Chondrocyte (in vitro differentiated cells): ENCODE results near the gene ALDH8A1. TPM values are rescaled to one million over a fixed set of nuclear protein-coding genes. Genes with fewer than 3 reads are reported as not detected.

Source experiments
- DNase-seq: peaks from one replicate; pipeline ENCODE4 v3.0.0; 2021; ENCODE audit warnings: mixed read lengths, low spot score
- H3K27ac Mint-ChIP-seq: one replicate; pipeline ENCODE4 v1.8.0; 2021; ENCODE audit warnings: mild to moderate bottlenecking, moderate library complexity, mixed read lengths; ENCODE audit not compliant: unreplicated experiment
- H3K27me3 Mint-ChIP-seq: 2 replicates; pipeline ENCODE4 v1.8.0; 2021; ENCODE audit warnings: low read depth, mixed read lengths
- H3K36me3 Mint-ChIP-seq: 2 replicates; pipeline ENCODE4 v1.8.0; 2021; ENCODE audit warnings: low read depth, mixed read lengths
- H3K4me1 Mint-ChIP-seq: 2 replicates; pipeline ENCODE4 v1.8.0; 2021; ENCODE audit warnings: low read depth, mild to moderate bottlenecking, mixed read lengths
- H3K4me3 Mint-ChIP-seq: one replicate; pipeline ENCODE4 v1.8.0; 2021; ENCODE audit warnings: mild to moderate bottlenecking, moderate library complexity, mixed read lengths; ENCODE audit not compliant: unreplicated experiment
- H3K9me3 Mint-ChIP-seq: 2 replicates; pipeline ENCODE4 v1.8.0; 2021; ENCODE audit warnings: low read depth, mixed read lengths
- CTCF ChIP-seq: fragments of 200-600 bp; sonication (generic); IDR thresholded peaks from 2 replicates; pipeline ENCODE4 v1.5.0; 2021; ENCODE audit warnings: antibody characterized with exemption, mild to moderate bottlenecking, moderate library complexity
- total RNA-seq: library from RNA; stranded (reverse); gene quantifications from 3 replicates; pipeline ENCODE4 v1.2.1, GENCODE V29; 2021

ALDH8A1 gene
- total RNA-seq, 1 donor from 2014 or later: 0.40 TPM

GRCh38 chr6:134883314-134883713 is 66.6 kb downstream of the ALDH8A1 start:
- Mint-ChIP-seq H3K9me3 (no peaks in the 10 kb centered on the region), H3K27ac (no peak overlapping the region), H3K4me3 (no peak overlapping the region), H3K36me3 (peaks cover 3% of the 10 kb centered on the region), H3K4me1 (peaks cover 35% of the 10 kb centered on the region), H3K27me3 (no peaks in the 10 kb centered on the region)
- DNase-seq: no peak
- TF ChIP-seq CTCF: no peak

- no peak overlapping the region for H3K27ac Mint-ChIP-seq
- no peak for DNase-seq
- H3K4me1 Mint-ChIP-seq: peaks cover 41% of the 10 kb centered on the region
- H3K9me3 Mint-ChIP-seq: no peaks in the 10 kb centered on the region
- TF ChIP-seq CTCF: peak; percentile 97
- H3K27me3 Mint-ChIP-seq: no peaks in the 10 kb centered on the region
- no peak overlapping the region for H3K4me3 Mint-ChIP-seq
- H3K36me3 Mint-ChIP-seq: peaks cover 3% of the 10 kb centered on the region
Observed at GRCh38 chr6:134882426-134883038, 67.4 kb downstream of the ALDH8A1 start.

GRCh38 chr6:134880487-134881190 is 69.3 kb downstream of the ALDH8A1 start:
- peaks cover 41% of the 10 kb centered on the region for H3K4me1 Mint-ChIP-seq
- H3K36me3 Mint-ChIP-seq: peaks cover 3% of the 10 kb centered on the region
- TF ChIP-seq CTCF: no peak
- no peaks in the 10 kb centered on the region for H3K27me3 Mint-ChIP-seq
- H3K27ac Mint-ChIP-seq: peak overlapping the region; percentile 42
- no peaks in the 10 kb centered on the region for H3K9me3 Mint-ChIP-seq
- DNase-seq: no peak
- no peak overlapping the region for H3K4me3 Mint-ChIP-seq

- TF ChIP-seq CTCF: no peak
Observed at GRCh38 chr6:134878136-134878535, 71.8 kb downstream of the ALDH8A1 start.

GRCh38 chr6:134875367-134875766 is 74.5 kb downstream of the ALDH8A1 start:
- TF ChIP-seq CTCF: no peak
- H3K4me1 Mint-ChIP-seq: peaks cover 21% of the 10 kb centered on the region
- H3K4me3 Mint-ChIP-seq: no peak overlapping the region
- H3K36me3 Mint-ChIP-seq: peaks cover 3% of the 10 kb centered on the region
- no peak for DNase-seq
- H3K27ac Mint-ChIP-seq: peak overlapping the region; percentile 66
- H3K27me3 Mint-ChIP-seq: no peaks in the 10 kb centered on the region
- no peaks in the 10 kb centered on the region for H3K9me3 Mint-ChIP-seq

More at GRCh38 chr6:134878136-134878535, 71.8 kb downstream of the ALDH8A1 start:
- DNase-seq: no peak
- Mint-ChIP-seq H3K4me3 (no peak overlapping the region), H3K4me1 (peaks cover 41% of the 10 kb centered on the region), H3K9me3 (no peaks in the 10 kb centered on the region), H3K27me3 (no peaks in the 10 kb centered on the region), H3K36me3 (peaks cover 3% of the 10 kb centered on the region), H3K27ac (peak overlapping the region; percentile 60)
